Prostate gland (tissue), 2 donors: ENCODE results near the gene LMO7. TPM values are rescaled to one million over a fixed set of nuclear protein-coding genes. Genes with fewer than 3 reads are reported as not detected.

Experiments used
- DNase-seq: peaks from one replicate; pipeline ENCODE4 v3.0.0-alpha.2; 2019; ENCODE audit warnings: low spot score
- H3K27ac ChIP-seq, 2 donors: fragments of 200-600 bp; sonication (generic); 2 replicates each; pipeline ENCODE4 v1.5.1; 2017 to 2019
- H3K27me3 ChIP-seq: fragments of 200-600 bp; sonication (generic); replicated peaks from 2 replicates; pipeline ENCODE4 v1.5.1; 2019; ENCODE audit not compliant: insufficient read depth
- H3K36me3 ChIP-seq, 2 donors: fragments of 200-600 bp; sonication (generic); 1 replicate in 1 of 2; 2 replicates in 1 of 2; pipeline versions ENCODE4 v1.5.1 to v1.8.1; 2017 to 2019
- H3K4me1 ChIP-seq: fragments of 200-600 bp; sonication (generic); replicated peaks from 2 replicates; pipeline ENCODE4 v1.5.1; 2019
- H3K4me3 ChIP-seq, 2 donors: fragments of 200-600 bp; sonication (generic); 2 replicates each; pipeline ENCODE4 v1.5.1; 2017 to 2019
- H3K9me3 ChIP-seq: fragments of 200-600 bp; sonication (generic); 2 replicates; pipeline ENCODE4 v1.5.1; 2017
- POLR2A ChIP-seq: fragments of 450-650 bp; IDR thresholded peaks from one replicate; pipeline ENCODE4 v1.6.1; 2016; ENCODE audit warnings: antibody characterized with exemption, mild to moderate bottlenecking
- POLR2AphosphoS5 ChIP-seq: sonication (generic); formaldehyde crosslinking; IDR thresholded peaks from one replicate; pipeline ENCODE4 v1.6.1; 2017; ENCODE audit warnings: antibody characterized with exemption
- WGBS: methylation state at CpG from one replicate; pipeline ENCODE4 v1.1.5; 2018; 5-methylcytosine and 5-hydroxymethylcytosine counted together
- intact Hi-C: fragments of 100-400 bp; cut with DNase I; formaldehyde crosslinking; loops from one replicate; pipeline ENCODE4 v1.14.2; 2022
- total RNA-seq, 2 donors: library from RNA; depleted of rRNA; stranded (reverse); fragments of >200 nt; gene quantifications; one replicate each; pipeline ENCODE4 v1.1.0, GENCODE V29; 2016
- TF ChIP-seq, protein P1 (sequence below), 4 experiments: fragments of 200-600 bp in 2 of 4; fragments of 450-650 bp in 2 of 4; sonication (generic) in 2 of 4; IDR thresholded peaks; 1 replicate in 3 of 4; 2 replicates in 1 of 4; pipeline ENCODE4 v1.5.1; 2016 to 2019; ENCODE audit warnings: antibody characterized with exemption in 4 of 4, mild to moderate bottlenecking in 2 of 4, moderate library complexity in 2 of 4

LMO7 gene
- total RNA-seq, 2 donors from 2014 or later: 87.8 to 99.9 TPM

DNA sequence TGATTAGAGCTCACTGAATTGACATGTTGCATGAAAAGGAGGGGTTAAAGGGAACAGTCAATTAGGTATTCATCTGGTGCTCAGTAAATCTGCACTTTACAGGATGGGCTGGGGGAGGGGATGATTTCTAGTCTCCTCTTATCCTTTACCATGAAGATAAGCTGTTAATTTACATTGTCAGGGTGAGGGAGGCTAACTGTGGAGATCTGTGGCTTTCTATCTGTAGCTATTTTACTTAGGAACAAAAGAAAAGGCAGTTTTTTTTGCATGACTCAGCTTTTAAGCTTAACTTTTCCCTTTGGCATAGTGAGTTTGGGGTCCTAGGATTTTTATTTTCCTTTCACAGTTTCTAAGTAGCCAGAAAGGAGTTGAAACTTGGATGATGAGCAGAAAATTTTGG is 253.3 kb downstream of the LMO7 start:
- intact Hi-C loops: no loop called here

DNA sequence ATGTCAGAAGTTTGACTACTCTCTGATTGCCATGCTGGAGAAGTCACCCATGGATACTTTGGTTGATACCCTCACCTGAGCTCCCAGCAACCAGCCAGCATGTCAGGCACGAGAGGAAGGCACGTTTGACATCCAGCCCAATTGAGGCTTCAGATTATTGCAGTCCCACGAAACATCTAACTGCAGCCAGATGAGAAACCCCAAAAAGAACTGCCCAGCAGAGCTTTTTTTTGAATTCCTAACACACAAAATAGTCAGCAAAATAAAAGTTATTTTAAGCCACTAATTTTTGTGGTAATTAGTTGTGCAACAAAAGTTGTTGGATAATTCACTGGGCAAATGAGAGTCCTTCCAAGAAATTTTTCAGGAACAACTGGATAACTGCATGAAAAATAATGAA is 259.0 kb downstream of the LMO7 start:
- intact Hi-C loops: no loop called here
- no peak overlapping the region for H3K4me3 ChIP-seq
- TF ChIP-seq, protein P1, sequence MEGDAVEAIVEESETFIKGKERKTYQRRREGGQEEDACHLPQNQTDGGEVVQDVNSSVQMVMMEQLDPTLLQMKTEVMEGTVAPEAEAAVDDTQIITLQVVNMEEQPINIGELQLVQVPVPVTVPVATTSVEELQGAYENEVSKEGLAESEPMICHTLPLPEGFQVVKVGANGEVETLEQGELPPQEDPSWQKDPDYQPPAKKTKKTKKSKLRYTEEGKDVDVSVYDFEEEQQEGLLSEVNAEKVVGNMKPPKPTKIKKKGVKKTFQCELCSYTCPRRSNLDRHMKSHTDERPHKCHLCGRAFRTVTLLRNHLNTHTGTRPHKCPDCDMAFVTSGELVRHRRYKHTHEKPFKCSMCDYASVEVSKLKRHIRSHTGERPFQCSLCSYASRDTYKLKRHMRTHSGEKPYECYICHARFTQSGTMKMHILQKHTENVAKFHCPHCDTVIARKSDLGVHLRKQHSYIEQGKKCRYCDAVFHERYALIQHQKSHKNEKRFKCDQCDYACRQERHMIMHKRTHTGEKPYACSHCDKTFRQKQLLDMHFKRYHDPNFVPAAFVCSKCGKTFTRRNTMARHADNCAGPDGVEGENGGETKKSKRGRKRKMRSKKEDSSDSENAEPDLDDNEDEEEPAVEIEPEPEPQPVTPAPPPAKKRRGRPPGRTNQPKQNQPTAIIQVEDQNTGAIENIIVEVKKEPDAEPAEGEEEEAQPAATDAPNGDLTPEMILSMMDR (IDR thresholded peaks at IDR 0.05): no peak
- H3K36me3 ChIP-seq: no peaks in the 10 kb centered on the region
- DNase-seq: no peak
- no peak overlapping the region for H3K27ac ChIP-seq
- 80% methylated on average over 3 of the region's 3 CpGs for WGBS
- H3K4me1 ChIP-seq: no peaks in the 10 kb centered on the region
- no peaks in the 10 kb centered on the region for H3K9me3 ChIP-seq
- no peaks in the 10 kb centered on the region for H3K27me3 ChIP-seq

More for the DNA sequence above, 253.3 kb downstream of the LMO7 start:
- Histone ChIP-seq H3K4me1 (no peaks in the 10 kb centered on the region), H3K27me3 (no peaks in the 10 kb centered on the region), H3K9me3 (no peaks in the 10 kb centered on the region), H3K36me3 (no peaks in the 10 kb centered on the region), H3K27ac (no peak overlapping the region), H3K4me3 (no peak overlapping the region)
- no peak for DNase-seq
- TF ChIP-seq POLR2A: no peak
- TF ChIP-seq, protein P1 (IDR thresholded peaks at IDR 0.05): no peak
- no peak for TF ChIP-seq POLR2AphosphoS5

DNA sequence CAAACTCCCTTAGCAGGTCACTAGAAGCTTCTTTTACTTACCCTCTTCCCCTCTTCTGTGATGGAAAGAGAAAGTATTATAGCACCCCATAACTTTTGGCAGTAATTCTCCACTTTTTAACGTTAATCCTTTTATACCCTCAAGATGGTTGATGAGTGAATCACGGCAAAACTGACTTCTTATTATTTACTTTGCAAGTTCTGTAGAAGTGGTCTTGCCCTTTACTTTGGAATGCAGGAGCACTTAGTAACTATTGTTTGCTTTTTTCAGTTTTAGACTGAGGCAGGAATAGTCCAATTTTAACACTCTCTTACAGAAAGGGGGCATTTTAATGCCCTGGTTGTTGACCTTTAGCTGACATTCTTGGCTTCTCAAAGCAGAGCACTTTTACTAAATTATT is 260.1 kb downstream of the LMO7 start:
- TF ChIP-seq, protein P1 (IDR thresholded peaks at IDR 0.05): no peak
- no peak overlapping the region for H3K4me3 ChIP-seq
- no peak for DNase-seq
- 28% methylated on average over 2 of the region's 2 CpGs for WGBS
- no peak overlapping the region for H3K27ac ChIP-seq
- no peaks in the 10 kb centered on the region for H3K27me3 ChIP-seq
- no peaks in the 10 kb centered on the region for H3K36me3 ChIP-seq
- no peaks in the 10 kb centered on the region for H3K4me1 ChIP-seq
- no peaks in the 10 kb centered on the region for H3K9me3 ChIP-seq
- intact Hi-C loops: no loop called here

DNA sequence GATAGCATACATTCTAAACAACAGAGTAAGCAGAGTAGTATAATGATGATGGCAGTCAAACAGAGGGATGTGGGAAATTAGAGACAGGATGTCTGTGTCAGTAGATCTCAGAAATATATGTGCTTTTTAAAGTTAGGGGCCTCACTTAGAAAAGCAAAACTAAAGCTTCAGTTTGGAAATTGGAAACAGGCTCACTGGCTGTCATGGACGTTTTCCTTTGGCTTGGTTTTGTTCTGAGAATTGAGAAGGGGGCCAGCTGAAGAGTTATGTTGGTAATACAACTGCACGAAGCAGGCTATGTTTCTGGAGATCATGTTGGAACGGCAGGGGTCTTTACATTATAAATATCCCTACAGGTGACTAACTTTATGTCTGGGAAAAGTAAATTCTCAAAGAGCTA is 261.3 kb downstream of the LMO7 start:
- no peaks in the 10 kb centered on the region for H3K36me3 ChIP-seq
- H3K27me3 ChIP-seq: no peaks in the 10 kb centered on the region
- H3K9me3 ChIP-seq: no peaks in the 10 kb centered on the region
- H3K27ac ChIP-seq: no peak overlapping the region
- no peak for DNase-seq
- H3K4me3 ChIP-seq: no peak overlapping the region
- WGBS: 42% methylated on average over 3 of the region's 3 CpGs
- intact Hi-C loops: no loop called here
- H3K4me1 ChIP-seq: no peaks in the 10 kb centered on the region
- TF ChIP-seq POLR2AphosphoS5 (no peak), POLR2A (no peak)
- TF ChIP-seq, protein P1 (IDR thresholded peaks at IDR 0.05): no peak

DNA sequence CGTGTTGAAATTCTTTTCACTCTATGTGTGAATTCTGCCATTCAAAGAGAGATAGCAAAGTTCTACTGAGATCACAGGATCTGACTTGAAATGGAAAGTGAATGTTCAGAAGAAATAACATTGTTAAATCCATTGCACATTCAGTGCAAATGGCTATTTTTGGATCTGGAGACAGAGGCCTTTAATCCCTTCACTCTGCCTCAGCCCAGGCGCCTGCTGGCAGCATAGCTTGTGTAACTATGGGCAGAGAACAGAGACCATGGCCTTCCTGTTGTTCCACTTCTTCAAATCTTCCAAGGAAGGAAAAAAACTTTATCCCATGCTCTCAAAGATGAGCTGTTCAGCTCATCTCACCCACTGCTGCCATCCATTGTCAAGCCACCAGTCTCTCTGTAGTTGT is 265.4 kb downstream of the LMO7 start:
- Histone ChIP-seq H3K36me3 (no peaks in the 10 kb centered on the region), H3K4me1 (no peaks in the 10 kb centered on the region), H3K4me3 (no peak overlapping the region), H3K27me3 (no peaks in the 10 kb centered on the region), H3K27ac (no peak overlapping the region), H3K9me3 (no peaks in the 10 kb centered on the region)
- 71% methylated on average over 2 of the region's 2 CpGs for WGBS
- intact Hi-C loops: no loop called here
- no peak for DNase-seq
- no peak for TF ChIP-seq POLR2A
- no peak for TF ChIP-seq POLR2AphosphoS5
- TF ChIP-seq, protein P1 (IDR thresholded peaks at IDR 0.05): no peak
